NCI-H1048 (cell line): Measurements from ENCODE around the gene HIGD1A.

ENCODE experiments used
- DNase-seq: peaks from one replicate; lab custom pipeline; 2025; lab: John Stamatoyannopoulos, UW

Gene HIGD1A

DNA sequence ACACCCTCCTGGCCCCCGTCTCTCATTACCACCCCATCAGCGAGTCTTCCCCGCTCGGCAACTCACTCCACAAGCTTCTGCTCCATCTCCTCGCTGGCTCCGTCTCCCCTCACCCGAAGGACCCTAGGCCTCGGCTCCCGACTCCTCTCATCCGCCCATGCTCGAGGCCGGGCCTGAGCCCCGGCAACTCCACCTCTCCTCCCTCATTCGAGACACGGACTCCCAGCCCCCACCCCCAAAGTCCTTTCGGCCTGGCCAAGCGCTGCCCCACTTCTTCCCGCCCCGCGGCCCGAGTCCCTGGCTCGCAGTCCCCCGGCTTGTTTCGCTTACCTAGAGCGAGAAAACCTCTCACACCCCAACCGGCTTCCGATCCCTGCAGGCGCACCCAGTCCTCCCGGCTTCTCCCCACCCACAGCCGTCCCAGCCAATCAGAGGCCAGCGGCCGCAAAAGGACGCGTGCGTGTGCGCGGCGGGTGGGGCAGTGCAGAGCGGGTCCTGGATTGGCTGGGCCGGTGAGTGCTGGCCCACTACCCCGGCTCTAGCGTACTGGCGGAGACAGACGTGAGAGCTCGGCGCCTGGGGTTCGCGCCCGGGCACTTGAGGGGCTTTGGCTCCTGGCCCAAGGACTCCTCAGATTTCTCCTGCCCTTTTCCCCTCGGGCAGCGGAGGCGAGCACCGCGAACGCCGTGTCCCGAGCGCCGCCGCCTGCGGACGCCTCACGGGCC, at the start of gene HIGD1A:
Gene HIGD1A (minus strand): TSS at position 385 of the 725 bp plus-strand sequence. CDS start 10,237 bp downstream, outside the sequence.
- DNase-seq = peak; percentile 89

DNA sequence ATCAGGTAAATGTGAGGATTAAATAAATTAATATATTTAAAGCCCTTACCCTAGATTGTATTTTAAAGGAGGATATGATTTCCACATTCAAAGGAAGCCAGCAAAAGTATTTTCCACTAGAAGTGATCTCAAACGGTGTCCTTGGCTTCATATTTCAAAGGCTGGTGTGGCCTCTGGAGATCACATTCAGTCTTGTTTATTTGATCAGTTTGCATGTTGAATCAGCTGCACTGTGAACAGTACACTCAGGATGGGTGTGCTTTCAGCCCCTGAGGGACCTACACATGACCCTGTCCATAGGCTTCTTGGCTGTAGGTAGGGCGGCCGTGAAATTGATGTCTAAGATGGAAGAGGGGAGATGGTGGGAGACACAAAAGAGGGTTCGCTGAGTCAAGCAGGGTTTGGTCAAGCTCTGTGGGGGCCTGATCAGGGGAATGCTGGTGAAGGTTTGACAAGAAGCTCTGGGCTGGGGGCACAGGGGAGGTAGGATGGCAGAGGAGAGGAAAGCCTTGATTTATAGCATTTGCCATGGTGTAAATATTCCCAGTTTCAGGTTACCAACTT, 49.5 kb upstream of the HIGD1A start:
- no peak for DNase-seq

DNA sequence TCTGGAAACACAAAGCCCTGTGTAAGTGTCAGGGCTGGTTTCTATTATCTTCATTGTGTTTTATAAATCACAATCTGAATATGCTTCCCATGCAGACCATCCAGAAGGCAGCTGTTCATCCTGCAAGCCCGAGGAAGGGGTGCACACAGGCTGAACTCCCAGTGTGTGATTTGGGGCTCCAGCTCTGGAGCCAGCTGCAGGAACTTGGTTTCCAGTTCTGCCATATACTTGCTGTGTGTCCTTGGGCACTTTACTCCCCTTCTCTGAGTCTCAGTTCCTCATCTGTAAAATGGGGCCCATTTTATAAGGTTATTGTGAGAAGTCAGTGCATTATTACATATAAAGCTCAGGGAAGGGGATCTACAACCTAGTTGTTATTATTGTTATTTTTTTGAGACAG, 48.8 kb upstream of the HIGD1A start:
- no peak for DNase-seq

DNA sequence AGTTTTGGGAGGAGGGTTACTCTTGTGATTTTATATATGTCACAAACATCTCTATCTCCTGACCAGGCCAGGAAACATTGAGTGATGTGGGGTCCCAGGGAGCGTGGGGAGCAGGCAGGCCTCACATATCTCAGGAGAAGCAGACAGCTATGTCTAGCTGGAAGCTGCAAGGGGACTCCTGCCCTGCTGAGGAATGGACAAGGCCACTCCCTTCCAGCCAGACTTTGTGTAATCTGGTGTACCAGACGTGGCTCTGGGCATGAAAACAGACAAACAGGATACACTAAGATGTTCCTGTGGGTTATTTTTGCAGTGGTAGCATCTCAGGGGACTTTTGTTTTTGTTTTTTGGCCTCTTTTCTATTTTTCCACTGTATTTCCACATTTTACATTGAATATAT, 48.2 kb upstream of the HIGD1A start:
- DNase-seq = no peak

DNA sequence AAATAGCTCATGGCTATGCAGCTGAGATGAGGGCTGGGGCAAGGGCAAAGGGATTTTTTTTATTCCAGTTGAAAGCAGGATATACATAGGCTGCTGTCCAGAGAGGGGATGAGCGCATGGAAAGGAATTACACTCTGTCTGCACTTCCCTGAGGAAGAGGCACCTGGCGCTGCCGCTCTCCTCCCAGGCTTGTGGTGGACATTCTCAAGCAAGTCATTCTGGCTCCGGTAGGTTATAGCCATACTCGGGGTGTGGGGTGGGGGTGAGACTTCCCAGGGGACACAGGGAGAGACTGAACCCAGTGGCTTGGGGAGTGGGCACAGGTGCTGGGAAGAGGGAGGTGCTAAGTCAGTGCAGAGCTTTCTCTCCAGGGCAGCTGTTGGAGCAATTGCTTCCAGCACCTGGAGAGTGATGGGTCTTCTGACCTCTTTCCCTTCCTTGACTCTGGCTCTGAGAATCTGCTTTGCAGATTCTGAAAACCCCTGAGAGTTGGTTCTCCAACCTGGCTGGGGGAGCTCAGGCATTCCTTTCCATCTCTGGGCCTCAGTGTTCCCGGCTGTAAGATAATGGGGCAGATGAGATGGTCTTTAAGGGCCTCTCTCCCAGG, 47.0 kb upstream of the HIGD1A start:
- DNase-seq = no peak

DNA sequence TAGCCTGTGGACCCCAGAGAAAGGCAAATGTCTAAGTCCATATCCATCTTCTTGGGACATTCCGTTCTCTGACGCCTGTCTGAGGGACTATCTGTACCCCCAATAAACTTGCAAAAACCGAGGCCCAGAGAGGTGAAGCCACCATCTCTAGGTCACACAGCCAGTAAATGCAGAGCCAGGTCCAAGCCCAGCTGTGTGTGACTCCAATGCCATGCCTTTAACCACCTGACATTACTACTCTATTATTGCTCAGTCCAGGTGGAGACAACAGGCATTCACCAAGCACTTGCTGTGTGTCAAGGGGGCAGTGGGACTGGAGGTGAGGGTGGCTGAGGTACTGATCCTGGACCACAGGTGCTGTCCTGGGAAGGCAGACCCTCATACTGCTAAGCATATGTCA, 46.0 kb upstream of the HIGD1A start:
- no peak for DNase-seq

DNA sequence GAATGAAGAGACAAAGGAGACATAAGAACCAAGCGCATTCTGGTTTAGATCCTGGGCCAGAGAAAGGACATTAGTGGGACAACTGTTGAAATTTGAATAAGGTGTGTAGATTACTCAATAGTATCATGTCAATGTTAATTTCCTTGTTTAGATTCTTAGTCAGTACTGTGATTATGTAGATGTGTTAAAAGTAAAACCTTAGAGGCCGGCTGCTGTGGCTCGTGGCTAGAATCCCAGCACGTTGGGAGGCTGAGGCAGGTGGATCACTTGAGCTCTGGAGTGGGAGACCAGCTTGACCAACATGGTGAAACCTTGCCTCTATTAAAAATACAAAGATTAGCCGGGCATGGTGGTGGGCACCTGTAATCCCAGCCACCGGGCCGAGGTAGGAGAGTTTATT, 44.7 kb upstream of the HIGD1A start:
- DNase-seq = no peak

DNA sequence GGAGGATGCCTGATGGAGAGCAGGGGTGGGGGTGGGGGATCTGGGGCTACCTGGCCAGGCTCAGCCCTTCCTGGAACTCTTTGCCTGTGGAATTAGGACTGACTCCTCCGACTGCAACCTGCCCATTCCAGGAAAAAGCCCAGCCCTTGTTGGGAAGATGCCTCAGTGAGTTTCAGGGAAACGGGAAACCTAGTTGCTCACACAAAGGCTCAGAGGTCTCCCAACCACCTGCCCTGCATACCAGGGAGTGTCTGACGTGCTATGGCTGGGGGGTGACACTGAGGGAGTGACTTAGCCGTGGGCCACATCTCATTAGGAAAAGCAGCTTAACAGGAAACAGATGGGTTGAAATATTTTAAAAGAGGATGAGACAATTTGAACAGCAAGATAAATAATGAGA, 43.4 kb upstream of the HIGD1A start:
- no peak for DNase-seq

DNA sequence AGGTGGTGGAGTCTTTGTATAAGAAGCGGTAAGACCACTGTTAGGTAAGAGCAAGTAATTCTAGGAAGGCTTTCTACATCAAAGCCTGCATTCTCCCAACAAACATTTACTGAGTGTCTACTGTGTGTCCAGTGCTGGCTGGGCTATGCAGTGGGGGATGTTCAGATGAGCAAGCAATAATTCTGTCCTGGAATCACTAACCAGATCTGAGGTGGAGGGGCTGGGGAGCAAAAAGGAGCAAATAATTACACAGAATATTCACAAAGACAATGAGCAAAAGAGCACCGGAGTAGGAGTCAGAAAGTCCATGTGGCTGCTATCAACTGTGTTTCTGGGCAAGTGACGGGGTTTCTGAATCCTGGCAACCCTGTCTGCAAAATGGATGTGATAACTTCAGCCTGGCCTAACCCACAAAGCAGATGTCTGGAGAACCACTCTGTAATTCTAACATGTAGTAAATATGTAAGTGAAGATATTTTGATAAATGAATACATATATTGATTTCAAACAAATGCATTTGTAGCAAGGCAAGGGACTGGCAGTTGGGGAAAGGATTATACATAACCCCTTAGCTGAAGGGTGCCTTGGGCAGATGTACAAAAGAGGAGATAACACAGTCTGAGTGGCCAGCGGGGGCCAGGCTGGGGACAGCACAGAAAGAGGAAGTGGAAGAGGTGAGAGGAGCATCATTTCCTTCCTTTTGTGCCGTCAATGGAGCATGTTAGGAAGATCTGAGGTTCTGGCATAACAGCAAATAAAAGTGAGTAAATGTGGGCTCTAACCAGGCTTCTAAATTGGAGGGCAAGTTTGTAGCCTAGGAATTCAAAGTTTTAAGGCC, 42.6 kb upstream of the HIGD1A start:
- no peak for DNase-seq

DNA sequence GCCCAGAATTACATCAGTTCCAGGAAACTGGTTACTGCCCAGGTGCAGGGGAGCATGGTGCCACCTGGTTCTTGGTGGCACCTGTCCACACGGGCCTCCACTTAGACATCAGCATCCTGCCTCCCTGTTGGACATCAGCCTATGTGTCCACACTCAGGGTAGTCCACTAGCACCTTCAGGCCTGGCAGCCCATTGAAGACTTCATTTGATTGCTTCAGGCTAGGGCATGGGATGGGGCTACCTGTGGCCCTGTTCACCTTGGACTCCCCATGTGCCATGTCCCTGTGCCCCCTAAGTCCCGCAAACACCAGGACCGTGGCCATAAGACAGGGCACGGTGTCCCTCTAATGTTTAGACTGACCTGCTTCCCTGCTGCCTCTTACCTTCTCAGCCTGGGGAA, 40.5 kb upstream of the HIGD1A start:
- DNase-seq = no peak

DNA sequence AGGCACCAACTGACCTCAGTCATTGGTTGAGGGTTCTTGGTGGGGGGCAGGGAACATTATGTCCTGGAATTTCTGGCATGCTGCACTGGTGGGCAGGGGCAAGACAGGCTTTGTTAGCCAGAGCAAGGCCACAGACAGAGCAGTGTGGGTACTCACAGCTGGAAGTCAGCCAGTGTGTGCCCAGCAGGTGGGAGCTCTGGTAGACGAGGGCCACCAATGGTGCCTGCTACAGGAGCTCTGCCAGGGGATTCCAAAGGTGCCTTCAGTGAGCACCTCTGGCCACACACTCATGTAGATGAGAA, 40.1 kb upstream of the HIGD1A start:
- no peak for DNase-seq

DNA sequence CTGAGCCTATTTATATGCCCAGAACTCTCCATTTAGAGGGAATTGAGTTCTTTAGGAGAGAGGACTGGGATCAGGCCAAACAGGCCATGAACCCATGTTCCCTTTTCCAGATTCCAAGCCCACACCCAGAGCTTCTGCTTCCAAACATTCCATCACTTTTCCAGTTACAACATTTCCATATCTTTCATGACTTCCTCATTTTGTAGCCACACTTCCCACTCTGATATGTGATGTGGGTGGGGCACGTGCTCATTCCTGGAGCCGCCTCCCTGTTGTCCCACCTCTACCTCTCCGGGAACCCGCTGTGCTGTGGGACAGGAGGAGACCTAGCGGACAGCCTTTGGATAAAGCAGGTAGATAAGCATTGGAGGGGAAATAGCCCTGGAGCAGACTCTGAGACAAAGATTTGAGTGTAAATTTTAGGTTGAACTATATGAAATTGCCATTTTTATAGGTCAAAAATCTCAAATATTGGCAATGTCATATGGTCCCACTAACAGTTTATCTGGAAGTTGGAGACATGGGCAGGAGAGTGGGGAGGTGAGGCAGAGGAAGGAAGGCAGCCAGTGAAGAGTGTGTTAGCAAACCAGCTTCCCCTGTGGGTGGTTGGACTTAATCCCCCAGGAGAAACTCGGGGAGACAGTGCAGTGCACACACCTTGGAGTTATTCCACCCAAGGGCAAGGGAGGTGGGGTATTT, 39.6 kb upstream of the HIGD1A start:
- DNase-seq = no peak

DNA sequence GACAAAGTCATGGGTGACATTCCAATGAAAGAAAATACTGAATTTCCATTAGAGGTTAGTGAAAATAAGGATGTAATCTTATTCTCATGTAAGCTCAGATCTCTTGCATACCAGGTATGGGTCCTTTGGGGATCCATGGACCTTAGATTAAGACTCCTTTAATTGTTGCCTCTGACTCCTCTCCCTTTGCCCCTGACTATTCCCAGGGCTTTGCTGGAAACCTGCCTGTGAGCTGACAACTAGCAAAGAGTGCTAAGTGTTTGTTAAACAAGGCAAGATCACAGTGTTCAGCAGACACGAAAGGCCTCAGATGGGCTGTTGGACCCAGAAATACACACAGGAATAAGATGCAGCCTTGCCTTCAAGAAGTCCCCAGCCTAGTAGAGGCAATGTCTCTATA, 37.0 kb upstream of the HIGD1A start:
- no peak for DNase-seq

DNA sequence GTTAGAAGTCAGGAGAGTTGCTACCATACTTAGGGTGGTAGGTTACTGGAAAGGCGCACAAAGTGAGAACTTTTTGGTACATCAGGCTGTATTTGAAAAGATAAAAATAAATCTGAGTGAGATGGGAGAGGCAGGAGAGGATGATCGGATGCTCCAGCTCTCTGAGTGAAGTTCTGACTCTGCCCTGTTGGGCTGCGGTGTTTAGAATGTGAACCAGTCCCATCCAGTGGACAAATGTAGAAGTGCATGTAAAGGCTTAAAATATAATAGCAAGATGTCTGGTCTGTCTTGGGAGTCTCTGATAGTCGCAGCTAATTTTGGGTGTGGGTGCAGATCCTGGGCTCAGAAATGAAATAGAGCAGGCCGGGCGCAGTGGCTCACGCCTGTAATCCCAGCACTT, 35.3 kb upstream of the HIGD1A start:
- DNase-seq = no peak

DNA sequence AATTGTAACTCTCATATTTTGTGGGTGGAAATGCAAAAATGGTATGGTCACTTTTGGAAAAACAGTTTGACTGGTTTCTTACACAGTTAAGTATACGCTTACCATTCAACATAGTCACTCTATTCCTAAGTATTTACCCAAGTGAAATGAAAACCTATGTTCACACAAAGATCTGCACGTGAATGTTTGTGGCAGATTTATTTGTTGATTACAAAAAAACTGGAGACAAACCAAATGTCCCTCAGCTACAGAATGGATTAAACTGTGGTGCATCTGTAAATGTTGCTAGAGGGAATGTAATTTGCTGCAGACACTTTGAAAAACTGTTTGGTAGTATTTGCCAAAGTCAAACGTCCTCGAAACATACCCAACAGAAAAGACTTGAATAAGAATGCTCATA, 34.3 kb upstream of the HIGD1A start:
- no peak for DNase-seq

DNA sequence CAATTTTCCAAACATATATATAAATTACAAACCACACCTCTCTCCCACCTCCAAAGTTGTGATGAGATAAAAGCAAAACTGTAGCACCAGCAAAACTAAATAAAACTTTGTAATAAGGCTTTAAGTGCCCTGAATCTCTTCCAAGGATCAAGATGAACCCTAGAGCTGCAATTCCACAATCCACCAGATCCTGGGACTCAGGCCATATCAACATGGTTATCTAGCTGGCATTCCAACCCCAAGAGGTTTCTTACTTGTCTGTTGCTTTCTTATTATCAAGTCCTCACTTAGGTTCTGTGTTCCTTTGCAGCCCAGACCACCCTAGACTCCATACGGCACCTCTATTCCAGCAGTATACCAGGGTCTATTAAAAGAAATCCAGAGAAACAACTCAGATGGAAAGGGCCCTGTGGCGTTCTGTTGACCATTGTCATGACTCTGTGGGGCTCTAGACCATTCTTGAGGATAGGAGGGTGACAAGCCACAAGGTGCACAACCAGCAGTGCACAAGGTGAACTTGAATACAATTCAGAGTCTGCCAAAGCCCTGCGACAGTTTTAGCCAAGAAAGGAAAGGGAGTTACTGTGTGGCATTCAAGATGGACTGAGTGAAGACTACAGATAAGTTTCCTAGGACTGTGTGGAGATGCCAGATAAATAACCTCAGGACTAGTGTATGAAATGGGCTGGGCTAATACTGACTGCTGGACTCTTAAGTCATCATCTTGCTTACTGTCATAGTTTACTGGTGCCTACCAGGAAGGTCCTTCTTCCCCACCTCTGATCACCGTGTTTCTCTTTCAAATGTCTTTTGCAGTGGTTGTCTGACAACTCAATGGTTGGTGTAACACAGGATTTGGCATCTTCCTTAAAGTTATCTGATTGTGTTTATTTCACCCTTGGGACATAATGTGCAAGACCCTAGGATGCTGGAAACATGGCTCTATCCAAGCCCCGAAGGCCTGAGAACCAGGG, 32.1 kb upstream of the HIGD1A start:
- DNase-seq = no peak

DNA sequence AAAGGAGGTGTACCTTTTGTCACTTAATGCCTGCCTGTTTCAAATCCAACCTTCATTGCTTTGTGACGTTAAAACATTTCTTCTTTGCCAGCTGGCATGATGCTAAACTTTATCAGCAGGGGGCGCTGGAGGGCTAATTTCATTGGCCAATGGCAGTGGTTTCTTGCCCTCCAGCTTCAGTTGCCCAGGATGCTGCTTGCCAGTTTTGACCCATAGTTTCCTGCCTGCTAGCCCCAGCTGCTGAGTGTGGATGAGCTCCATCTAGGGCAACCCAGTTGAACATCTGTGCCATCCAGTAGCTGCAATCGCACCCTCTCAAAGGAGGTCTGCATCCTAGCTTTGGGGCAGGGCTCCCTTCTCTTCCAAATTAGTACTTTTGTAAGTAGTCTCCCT, 27.0 kb upstream of the HIGD1A start:
- peak; percentile 29 for DNase-seq

DNA sequence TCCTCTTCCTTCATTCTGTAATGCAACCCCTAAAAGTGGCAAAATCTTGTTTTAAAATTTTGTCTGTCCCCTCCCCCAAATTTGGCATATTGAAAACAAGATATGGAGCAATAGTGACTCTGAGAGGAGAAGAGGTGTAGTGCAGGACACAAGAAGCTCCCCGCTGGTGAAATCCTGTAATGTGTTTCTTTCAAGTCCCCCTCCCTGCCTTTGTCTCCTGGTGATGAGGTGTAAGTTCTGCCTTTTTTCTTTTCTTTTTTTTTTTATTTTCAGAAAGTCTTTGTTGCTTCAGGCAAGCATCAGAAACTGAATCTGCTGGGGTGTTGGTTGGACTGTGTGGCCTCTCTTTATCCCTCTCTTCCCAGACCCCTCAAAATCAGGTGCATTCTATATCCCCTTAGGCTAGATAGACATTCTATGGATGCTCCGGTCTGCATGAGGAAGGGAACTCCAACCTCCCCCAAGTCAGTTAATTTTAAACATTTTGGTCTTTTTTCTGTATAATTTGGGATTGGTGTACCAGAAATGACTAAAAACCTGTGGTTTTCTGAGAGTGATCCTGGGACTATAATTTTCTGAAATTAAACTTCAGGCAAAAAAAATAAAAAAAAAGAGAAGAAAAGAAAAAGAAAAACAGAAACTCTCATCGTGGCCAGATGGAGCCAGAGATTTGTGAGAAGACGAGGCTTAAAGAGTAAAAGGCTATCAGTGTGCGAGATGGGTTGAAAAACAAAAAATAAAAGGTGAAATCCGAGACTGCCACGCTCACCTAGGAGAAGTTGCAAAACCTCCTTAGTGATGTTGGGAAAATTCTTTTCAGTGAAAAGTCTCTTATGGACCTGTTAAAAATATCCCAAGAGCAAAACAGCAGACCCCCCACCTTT, 26.4 kb upstream of the HIGD1A start:
- no peak for DNase-seq

DNA sequence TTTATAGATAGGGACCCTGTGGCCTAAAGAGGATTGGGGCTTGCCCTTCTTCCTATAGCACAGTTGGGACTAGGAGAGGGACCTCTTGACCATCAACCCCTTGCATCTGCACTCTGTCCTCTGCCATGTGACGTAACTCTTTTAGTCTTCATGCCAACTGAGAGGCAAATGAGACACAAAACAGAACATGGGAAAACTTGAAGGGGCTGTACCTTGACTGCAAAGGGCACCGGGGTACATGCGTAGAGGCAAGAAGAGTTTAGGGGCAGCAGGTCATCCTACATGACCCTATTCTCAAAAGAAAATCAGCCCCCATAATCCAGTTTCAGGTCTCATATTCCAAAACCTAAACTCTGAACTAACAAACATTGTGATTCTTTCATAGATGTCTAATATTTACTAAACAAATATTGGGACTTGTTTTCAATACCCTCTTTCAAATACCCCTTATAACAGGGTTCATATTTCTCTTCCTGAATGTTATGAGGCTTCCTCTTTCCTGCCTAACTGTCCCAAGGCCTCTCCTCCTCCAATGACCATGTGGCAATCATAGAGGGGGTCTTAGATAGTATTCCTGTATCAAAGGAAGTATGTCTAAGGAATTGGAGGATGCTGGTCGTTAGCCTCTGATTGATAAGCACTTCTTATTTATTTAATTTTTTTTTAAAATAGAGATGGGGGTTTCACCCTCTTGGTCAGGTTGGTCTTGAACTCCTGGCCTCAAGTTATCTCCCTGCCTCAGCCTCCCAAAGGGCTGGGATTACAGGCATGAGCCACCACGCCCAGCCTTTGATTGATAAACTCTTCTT, 25.5 kb upstream of the HIGD1A start:
- no peak for DNase-seq
